Measurements from ENCODE around the gene RPS6KB2. TPM values are rescaled to one million over a fixed set of nuclear protein-coding genes. Genes with fewer than 3 reads are reported as not detected.

The RPS6KB2 gene
- total and polyA plus RNA-seq, 9 of the 15 experiments (the other 6 are each of a cell fraction or from before 2014, with no cell fraction given): 0.42 to 122 (median 82.6) TPM

DNA sequence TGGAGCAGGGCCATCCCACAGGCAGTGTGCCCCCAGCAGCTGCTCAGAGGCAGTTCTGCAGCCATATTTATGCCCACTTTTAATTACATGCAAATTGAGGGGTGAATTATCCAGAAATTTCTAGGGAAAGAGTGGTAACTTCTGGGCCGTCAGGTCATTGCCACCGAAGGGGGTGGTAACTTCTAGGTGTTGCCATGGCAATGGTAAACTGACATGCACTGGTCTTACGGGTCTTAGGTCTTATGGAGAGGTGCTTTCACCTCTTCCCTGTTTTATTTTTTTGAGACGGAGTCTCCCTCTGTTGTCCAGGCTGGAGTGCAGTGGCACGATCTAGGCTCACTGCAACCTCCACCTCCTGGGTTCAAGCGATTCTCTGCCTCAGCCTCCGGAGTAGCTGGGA is 44.6 kb downstream of the RPS6KB2 start:
- peaks cover 14 to 36% of the 10 kb centered on the region in 2 experiments; a peak in 4 of 5 replicates for H3K4me1 ChIP-seq (replicated peaks in 1 of 2; ENCODE audit: control insufficient read depth in 2 of 2, insufficient read depth in 2 of 2, low read length in 2 of 2)
- TF ChIP-seq MYC (IDR thresholded peaks at IDR 0.05; ENCODE audit: low read depth, low read length) (no peak), MYC (CRISPR knock-in tag; IDR thresholded peaks at IDR 0.05; ENCODE audit: borderline replicate concordance, low read depth) (no peak), RFX1 (IDR thresholded peaks at IDR 0.05) (peak; percentile 82; the same call in 1 of the 2 replicates), RUNX1 (IDR thresholded peaks at IDR 0.05; ENCODE audit: low read depth) (no peak), KAT7 (CRISPR knock-in tag; IDR thresholded peaks at IDR 0.05; ENCODE audit: borderline replicate concordance) (no peak), ELF2 (CRISPR knock-in tag; IDR thresholded peaks at IDR 0.05) (no peak)
- TF ChIP-seq, protein P1, sequence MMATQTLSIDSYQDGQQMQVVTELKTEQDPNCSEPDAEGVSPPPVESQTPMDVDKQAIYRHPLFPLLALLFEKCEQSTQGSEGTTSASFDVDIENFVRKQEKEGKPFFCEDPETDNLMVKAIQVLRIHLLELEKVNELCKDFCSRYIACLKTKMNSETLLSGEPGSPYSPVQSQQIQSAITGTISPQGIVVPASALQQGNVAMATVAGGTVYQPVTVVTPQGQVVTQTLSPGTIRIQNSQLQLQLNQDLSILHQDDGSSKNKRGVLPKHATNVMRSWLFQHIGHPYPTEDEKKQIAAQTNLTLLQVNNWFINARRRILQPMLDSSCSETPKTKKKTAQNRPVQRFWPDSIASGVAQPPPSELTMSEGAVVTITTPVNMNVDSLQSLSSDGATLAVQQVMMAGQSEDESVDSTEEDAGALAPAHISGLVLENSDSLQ (IDR thresholded peaks at IDR 0.05): peak; percentile 70
- no peak for DNase-seq (ENCODE audit: extremely low read depth in 1 of 4, low spot score in 3 of 4)
- no TSS peak for BruUV-seq (replicated peaks)
- no peak for FAIRE-seq
- ATAC-seq: no peak
- H3K79me2 ChIP-seq (ENCODE audit: control insufficient read depth, insufficient read depth, low read length): peaks cover 4% of the 10 kb centered on the region; the same call in 1 of the 3 replicates
- H3K4me2 ChIP-seq (ENCODE audit: insufficient read depth, low read length): no peak overlapping the region
- no peaks in the 10 kb centered on the region for H3K36me3 ChIP-seq (ENCODE audit: control insufficient read depth, insufficient read depth, low read length)
- H3K9me3 ChIP-seq (replicated peaks; ENCODE audit: control insufficient read depth, insufficient read depth, low read depth, low read length): no peaks in the 10 kb centered on the region; the same call in 1 of the 2 replicates
- no peaks in the 10 kb centered on the region for H4K20me1 ChIP-seq (replicated peaks; ENCODE audit: control insufficient read depth, insufficient read depth, low read length)
- no peak overlapping the region for H3K27ac ChIP-seq (ENCODE audit: extremely low read depth, low read depth, low read length)
- WGBS (ENCODE audit: insufficient coverage, low coverage, missing lambda C conversion rate): 78% methylated on average over 7 of the region's 7 CpGs
- no peak overlapping the region for H3K4me3 ChIP-seq
- H3K9ac ChIP-seq (ENCODE audit: insufficient read depth in 1 of 2, low read depth in 2 of 2, low read length in 2 of 2): peak overlapping the region in 1 of 2 experiments; percentile 53; a peak in 1 of 4 replicates
- ChIA-PET POLR2A (interaction anchor here (0.9 kb wide), 1 partner anchor 135 kb away, joined by 3 read pairs; no protein-coding TSS in a partner anchor), CTCF (ENCODE audit: low intra/inter-chr PET ratio) (no interaction called here)
- no peaks in the 10 kb centered on the region for H3K27me3 ChIP-seq (ENCODE audit: control insufficient read depth in 2 of 2, insufficient read depth in 2 of 2, low read length in 2 of 2)
- H2AFZ ChIP-seq (ENCODE audit: low read depth, low read length): 0 out of 2 replicates have a peak overlapping the region, but pooled peaks have one; percentile 19
- H3K9me1 ChIP-seq (ENCODE audit: control insufficient read depth, insufficient read depth, low read length): no peaks in the 10 kb centered on the region
- intact Hi-C loops (cut with micrococcal nuclease) (loop anchor here (5.0 kb wide), 1 partner anchor 34 kb away; the partner anchor contains the start of genes CDK2AP2 and PITPNM1), in situ Hi-C loops (cut with MboI) (no loop called here)

Measured in K562 (cell line).